COLO668 (cell line): Measurements from ENCODE around the gene ANK2.
"Not testable (repeated sequence)": the region's sequence is repeated elsewhere in the genome, so short reads cannot be mapped to it uniquely, and the experiment has no call there.

ENCODE experiments used
- DNase-seq: peaks from one replicate; lab custom pipeline; 2025; ENCODE audit not compliant: unreplicated experiment; lab: John Stamatoyannopoulos, UW

The ANK2 gene

DNA sequence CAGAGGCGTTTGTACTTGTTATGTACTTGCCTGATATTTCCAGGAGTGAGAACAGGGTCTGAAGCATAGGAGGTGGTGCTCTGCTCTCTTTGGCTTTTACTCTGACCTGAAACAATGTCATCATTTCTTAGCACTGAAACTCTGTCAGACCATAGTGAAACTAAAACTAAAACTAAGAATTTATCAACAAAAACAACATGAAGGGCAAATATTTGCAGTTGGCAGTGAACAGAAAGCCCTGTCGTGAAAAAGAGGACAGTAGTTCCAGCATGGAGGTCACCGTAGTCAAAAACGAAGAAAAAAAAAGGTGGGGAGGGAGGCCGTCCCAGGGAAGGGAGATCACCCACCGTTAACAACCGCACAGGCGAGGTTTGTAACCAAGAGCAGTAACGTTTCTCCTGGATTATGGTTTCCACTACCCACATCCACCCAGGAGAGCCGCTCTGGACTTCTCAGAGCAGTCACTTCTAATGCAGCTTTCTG, 97.5 kb downstream of the ANK2 start:
- DNase-seq: no peak

DNA sequence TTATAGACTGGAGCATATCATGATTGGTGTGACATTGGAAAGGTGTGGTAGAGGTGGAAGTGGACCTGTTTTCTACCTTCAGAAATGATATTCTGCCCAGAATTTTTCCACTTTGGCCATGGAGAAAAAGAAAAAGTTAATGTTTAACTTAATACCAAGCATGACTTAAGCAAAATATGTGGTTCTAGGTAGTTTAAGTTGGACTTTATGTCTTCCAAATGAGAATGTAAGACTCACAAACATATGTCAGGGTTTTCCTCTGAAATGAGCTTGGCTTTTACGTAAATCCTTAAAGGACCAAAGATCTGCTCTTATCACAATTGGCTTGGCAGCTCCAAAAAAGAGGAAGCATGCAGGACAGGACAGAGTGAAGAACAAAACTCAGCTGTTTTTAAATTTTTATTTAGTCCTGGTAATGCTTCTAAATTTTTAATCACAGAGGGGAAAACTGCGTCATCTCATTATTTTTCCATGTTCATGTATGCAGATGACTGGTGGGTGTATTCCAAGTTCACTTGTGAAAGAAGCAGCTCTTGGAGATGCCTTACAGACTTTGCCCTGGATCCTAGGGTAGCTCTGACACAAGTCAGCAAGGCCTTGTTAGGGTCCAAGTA, 98.2 kb downstream of the ANK2 start:
- no peak for DNase-seq

DNA sequence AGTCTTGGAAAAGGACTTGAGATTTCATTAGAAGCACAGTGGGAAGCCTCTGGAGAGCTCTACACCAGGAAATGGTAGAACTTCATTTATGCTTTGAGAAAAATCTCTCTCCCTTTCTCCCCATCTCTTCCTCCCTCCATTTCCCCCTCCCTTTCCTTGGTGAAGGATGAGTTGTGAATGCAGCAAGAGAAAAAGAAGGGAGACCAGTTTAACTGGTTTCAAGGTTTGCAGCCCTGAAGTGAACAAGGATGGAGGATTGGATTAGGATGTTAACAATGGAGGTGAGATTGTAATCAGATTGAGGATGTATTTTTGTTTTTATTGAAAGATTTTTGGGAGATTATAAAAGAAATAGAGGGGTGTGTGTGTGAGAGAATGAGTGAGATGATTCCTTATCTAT, 99.5 kb downstream of the ANK2 start:
- DNase-seq: no peak

DNA sequence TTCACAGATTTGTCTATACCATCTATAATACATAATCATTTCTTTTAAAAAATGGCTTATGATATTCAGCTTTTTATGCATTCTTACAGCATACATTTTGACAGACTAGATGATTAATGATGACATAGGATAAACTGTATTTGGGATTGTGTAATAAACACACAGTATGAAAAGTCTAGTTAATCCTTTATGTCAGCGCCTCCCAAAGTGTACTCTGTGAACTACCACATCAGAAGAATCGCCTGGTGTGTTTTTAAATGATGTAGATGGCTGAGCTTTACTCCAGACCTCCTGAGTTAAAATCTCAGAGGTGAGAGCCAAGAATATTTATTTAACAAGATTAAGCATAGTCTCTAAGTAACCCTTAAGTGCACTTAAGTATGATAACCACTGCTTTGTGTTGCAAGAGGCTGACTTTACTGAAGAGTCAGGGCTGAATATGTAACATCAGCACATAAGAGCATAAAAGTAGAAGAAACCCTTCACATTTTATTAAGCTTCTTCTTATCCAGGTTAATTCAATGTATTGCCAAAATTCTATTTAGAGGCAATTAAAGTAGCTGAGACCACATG, 104.2 kb downstream of the ANK2 start:
- DNase-seq: no peak

DNA sequence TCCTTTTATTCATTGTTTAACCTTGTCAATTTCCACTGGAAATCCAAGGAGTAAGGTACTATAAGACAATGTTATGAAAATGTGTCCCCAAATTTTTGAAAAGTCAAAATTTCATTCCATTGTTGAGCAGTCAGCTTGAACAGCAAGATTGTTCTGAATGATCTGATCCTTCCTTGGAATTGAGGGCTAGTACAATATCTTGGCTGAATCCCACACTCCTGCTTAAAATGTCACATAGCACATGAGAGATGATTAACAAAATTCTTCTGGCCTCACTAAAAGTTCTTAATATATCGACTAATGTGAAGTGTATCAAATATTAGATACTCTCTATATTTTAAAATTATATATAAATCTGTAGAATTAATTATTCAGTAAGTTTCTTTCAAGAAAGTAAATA, 104.8 kb downstream of the ANK2 start:
- no peak for DNase-seq

DNA sequence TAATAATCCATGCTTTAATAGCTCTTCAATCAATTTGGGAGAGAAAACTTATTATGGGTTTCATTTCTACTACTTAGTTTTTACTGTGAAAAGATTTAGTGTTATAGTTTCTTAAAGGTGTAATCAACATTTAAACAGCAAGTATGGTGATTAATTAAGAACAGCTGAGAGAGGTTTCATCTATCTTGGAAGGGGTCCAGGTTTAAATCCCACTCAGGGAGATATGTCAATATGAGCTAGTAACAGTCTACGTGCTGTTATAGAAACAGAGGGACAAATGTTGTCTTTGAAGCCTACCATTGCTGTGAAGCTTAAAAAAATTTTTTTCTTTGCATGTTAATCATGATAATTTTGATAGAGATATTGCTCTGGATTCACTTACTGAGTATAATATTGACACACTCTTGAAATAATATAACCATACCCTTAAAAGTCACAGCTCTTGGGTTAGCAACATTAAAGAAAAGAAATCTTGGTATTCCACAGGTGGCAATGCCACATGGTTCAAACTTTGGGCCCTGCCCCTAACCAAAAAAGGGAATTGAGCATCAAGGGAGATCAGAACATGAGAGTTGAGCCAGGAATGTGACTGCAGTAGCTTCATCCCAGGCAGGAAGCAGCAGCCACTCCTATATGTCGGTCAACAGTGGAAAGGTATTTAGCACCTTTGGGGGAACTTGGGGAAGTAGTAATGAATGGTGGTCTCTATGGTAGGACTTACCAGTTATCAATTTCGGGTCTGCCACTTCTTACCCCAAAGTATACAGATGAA, 107.8 kb downstream of the ANK2 start:
- no peak for DNase-seq

DNA sequence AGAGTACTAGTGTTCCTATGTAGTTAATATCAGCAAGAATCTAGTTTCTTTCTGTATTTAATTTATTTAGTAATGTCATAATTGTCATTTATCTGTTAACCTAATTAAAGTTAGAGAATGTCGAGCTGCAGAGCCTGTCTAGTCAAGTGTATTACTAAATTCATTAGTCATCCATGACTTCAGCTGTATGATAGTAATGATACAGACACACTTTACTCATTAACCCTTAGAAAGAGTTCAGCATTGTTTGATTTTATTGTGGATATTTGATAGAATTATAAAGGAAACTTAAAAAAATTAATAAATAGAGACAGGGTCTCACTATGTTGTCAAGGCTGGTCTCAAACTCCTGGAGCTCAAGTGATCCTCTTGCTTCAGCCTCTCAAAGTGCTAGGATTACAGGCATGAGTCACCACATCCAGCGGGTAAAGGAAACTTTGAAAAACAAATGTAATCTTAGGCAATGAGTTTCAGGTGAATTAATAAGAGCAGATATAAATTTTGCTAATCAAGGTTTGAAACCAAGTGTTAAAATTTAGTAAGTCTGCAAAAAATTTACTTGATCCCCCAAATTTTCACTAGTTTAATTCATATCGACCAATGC, 110.6 kb downstream of the ANK2 start:
- no peak for DNase-seq

DNA sequence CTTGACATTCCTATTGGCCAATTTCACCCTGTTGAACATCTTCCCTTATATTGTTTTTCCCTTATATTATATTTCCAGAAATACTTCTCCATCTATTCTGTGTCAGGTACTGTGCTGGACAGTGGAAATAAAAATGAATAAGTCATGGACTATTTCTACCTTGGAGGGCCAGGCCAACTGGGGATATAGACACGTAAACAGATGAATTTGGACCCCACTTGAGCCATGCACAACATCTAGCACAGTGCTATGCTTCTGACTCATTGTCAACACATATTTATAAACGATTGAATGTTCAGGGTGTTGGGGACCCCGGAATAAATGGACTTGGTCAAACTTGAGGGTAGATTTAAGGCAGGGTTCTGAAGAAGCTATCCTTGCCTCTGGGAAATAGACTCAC, 111.1 kb downstream of the ANK2 start:
- no peak for DNase-seq

DNA sequence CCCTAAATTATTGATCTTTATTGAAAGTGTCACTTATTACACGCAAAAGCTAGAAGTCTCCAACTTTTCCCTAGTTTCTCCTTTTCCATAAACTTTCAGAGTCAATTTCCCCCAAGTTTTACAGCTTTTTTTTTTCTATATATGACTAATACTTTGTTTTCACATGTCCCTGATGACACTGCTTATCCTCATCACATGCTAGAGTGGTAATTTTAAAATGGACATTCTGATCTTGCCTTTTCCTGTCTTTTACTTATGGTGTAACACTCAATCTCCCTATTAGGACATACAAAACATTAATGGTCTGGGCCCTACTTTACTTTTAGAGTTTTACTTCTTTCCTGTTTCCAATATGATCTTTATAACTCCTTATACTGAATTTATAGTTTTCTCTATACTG, 112.6 kb downstream of the ANK2 start:
- DNase-seq: no peak

DNA sequence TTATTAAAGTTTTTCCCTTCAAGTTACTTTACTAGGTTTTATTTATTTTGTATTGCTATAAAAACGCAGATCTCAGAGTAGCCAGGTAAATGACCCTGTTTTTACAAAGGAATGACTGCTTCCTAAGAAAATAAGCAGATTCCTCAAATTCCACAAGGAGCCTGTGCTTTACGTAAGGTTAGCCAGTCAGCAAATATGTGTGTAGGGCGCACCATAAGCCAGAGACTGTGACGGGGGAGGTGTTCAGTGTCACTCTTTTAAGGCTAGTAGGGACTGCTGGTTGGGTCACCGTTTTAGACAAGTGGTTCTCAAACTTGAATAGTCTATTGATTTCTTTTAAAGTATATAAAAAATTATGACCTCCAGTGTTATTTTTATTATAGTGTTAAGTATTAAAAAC, 119.9 kb downstream of the ANK2 start:
- DNase-seq: no peak

DNA sequence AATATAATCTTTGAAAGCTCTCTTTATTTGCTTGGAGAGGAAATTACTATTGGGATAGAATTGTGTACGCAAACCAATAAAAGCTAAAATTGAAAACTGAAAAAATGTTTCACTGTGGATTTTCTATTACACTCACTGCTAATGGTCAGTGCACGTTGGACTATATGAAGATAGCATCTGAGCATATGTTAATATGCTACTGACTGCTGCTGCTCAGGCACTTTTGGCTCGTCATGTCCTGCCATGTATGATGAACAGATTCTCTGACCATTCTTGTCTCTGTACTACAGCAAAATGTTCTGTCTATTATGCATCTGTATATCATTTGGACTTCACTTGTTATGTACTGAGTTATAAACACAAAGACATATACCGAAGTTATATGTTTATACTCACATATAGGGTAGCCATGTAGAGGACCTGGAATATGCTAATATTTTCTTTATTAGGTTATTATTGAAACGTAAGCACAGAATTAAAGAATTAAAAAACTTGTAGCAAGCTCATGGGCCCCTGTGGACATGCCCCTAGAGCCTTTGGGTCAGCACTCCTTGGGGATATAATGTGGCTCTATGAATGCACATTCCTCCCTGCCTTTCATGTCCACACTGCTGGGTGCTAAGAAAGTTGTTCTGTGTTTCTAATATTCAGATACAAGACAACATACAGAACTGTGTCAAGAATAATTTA, 120.8 kb downstream of the ANK2 start:
- no peak for DNase-seq

DNA sequence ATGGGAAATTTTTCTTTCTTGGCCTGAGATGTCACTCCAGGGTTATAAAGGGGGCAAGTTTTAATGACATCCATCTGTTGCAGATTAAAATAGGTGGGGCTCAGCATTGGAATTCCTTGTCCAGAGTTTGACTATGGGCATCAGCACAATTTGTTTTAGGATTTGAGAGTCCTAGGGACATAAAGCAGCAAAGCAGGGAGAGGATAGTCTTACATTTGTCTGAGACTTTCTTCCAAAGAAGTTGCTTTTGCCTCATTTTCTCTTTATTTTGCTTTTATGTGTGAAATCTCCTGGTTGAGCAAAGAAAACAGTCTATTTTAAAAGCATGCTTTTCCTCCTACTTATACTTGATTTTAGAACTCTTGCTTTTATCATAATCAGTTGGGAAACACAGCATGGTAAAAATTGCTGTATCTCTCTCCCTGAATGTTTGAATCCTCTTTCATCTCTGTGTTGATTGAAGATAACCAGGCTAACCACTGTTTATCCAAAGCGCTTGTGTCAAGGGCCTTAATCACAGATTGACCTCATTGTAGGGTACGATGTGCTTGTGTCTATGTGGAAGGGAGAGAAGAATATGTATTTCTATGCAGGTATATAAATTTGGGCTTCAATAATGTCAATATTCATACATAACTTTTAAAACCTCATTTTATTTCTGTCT, 121.5 kb downstream of the ANK2 start:
- DNase-seq: no peak

DNA sequence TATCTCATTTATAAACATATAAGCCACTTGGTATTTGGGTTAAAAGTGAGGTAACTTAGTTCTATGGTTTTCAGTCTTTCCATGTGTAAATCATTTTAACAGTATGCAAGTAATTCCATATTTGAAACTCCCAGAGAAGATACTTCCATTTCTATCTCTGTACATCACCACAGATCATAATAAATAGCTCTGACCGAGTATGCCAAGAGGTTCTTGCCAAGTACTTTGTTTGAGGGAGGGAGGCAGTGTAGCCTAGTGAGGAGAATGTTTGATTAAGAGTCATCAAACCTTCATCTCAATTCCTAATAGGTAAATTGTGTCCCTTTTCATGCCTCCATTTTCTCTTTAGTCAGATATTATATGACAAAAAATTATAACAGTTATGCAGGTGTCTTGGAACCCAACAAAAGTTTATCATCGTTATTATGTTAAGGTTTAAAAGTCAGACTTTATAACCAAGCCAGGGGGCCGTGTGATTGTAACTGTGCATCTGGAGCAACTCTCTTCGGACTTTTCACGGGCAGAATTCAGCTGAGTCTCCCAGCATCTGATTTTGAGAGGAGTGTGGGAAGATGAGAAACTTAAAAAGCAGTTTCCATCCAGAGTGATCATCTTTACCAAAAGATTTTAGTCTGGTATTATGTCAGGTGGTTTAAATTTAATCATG, 123.8 kb downstream of the ANK2 start:
- DNase-seq: no peak

DNA sequence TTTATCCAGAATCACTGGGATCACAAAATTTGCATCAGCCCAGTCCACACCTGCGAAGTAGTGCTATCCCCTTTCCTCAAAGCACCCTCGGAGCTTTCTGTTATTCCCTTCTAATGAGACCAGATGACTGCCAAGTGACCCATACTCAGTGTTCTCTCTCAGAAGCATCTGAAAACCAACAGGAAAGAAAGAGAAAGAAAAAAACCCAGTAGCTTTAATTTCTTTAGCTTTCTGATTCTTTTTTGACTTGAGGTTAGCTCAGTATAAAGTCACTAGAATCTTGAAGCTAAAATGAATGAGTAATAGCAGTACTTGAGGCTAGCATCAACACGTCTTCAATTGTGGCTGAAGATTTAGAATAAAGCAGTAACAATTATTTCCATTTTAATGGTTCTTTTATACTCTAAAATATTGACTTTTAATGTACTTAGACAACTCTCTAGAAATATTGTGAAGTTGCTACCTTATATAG, 124.4 kb downstream of the ANK2 start:
- DNase-seq: no peak

DNA sequence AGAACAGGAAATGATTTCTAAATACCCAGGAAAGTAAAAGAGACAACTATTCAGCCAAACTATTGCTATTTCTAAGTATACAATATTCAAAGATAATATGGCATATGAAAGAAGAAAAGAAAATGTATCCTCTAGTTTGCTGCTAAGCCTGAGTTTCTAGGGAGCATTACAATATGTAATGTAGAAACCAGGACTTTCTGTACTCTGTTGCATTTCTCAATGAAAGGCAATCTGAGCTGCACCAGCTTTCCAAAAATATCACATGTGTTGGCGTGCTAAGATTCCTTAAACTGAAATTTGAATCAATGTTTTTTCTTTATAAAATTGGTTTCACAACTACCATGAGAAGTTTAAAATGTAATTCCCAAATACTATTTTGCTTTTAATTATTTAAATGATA, 129.6 kb downstream of the ANK2 start:
- DNase-seq: no peak

DNA sequence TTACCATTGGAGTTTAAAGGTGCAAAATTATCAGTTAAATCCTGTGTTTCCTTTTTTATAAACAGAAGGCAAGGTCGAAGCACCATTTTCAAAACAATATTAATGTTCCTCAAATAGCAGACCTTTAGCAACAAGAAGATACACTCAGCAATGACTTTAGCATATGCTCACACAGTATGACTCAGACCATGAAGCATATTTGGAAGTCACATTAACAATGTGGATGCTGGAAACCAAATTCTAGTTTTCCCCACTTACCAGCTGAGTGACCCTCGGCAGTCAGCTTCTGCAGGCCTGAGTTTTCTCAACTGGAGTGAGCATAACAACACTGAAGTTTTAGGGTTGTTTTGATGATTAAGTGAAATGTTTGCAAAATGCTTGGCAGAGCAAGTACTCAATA, 130.5 kb downstream of the ANK2 start:
- DNase-seq: no peak

DNA sequence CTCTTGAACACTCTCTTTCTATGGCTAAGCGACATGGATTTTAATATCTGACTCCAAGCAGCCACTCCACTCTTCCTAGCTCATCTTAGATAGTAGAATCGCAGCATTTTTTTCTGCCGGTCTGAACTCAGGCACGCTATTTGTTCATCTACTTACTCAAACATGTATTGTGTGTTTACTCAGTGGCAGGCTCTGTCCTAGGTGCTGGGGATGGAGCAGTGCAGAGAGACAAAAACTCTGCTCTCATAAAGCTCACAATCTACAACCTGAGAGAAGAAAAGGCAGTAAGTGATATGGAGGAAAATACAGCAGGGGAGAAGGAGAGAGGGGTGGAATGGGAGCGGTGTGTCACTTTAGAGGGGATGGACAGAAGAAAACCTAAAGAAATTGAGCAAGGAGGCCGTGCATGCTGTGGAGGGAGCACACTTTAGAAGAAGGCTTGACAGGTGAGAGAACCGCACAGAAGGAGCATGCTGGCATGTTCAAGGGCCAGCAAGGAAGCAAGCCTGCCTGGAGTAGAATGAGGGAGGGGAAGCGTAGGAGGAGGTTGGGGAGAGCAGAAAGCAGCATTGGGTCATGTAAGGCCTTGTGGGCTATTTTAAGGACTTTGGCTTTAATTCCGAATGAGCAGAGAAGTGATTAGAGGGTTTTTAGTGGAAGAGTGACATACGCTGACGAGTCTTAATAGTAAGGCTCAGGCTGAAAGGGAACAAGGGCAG, 132.0 kb downstream of the ANK2 start:
- no peak for DNase-seq

DNA sequence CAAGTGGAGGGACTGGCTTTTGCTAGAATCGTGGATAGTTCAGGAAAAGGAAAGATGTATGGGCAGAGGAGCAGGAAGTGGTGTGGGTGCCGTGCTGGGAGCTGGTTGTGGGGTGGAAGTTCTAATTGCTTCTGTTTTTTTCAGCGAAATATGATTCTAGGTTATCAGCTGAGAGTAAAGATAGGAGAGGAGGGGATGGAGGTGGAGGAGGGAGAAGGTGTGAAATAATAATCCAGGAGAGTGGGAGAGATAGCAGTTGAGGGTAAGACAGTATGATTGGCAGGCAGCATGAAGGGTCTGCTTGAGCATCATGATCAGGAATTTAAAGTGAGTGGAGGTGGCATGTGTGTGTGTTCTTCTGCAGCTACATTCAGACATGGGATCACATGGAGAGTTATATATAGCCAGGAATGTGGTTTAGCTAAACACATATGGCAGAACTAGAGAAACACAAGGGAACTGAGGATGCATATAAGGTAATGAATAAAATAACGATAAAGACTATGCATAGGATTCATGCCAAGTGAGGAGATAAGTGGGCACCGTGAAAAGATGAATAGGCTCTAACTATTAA, 133.7 kb downstream of the ANK2 start:
- no peak for DNase-seq

DNA sequence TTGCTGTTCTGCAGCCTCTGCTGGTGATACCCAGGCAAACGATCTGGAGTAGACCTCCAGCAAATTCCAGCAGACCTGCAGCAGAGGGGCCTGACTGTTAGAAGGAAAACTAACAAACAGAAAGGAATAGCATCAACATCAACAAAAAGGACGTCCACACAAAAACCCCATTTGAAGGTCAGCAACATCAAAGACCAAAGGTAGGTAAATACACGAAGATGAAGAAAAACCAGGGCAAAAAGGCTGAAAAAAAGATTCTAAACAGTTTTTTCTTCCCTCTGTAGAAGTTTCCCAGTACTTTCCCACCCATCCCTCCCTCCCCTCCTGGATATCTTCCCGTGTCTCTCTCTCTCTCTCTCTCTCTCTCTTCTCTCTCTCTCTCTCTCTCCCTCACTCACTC, 136.8 kb downstream of the ANK2 start:
- DNase-seq: not testable (repeated sequence)
